Neuronal stem cell (in vitro differentiated cells): ENCODE measurements around the gene SMCHD1.
"Not testable (repeated sequence)": the region's sequence is repeated elsewhere in the genome, so short reads cannot be mapped to it uniquely, and the experiment has no call there.

Experiments
- DNase-seq: peaks from one replicate; pipeline ENCODE4 v3.0.0-alpha.2; 2013; ENCODE audit warnings: low spot score
- H2AFZ ChIP-seq: one replicate; pipeline ENCODE4 v1.6.1; 2013; ENCODE audit warnings: mild to moderate bottlenecking, low read length, inconsistent platforms
- H2AK5ac ChIP-seq: 2 replicates; pipeline ENCODE4 v1.6.1; 2013; ENCODE audit warnings: low read depth, mild to moderate bottlenecking, inconsistent platforms, low read length, moderate library complexity, mixed read lengths
- H2BK120ac ChIP-seq: 2 replicates; pipeline ENCODE4 v1.6.1; 2013; ENCODE audit warnings: low read depth, mild to moderate bottlenecking, inconsistent platforms, low read length, moderate library complexity, mixed read lengths
- H2BK12ac ChIP-seq: one replicate; pipeline ENCODE4 v1.6.1; 2013; ENCODE audit warnings: low read length, inconsistent platforms
- H2BK15ac ChIP-seq: 2 replicates; pipeline ENCODE4 v1.6.1; 2013; ENCODE audit warnings: mild to moderate bottlenecking, low read length, inconsistent platforms, mixed read lengths
- H2BK5ac ChIP-seq: one replicate; pipeline ENCODE4 v1.6.1; 2013; ENCODE audit warnings: inconsistent platforms, mild to moderate bottlenecking, low read length, moderate library complexity
- H3K14ac ChIP-seq: one replicate; pipeline ENCODE4 v1.6.1; 2013; ENCODE audit warnings: low read length, inconsistent platforms
- H3K18ac ChIP-seq: 2 replicates; pipeline ENCODE4 v1.6.1; 2013; ENCODE audit warnings: low read length, inconsistent platforms
- H3K23ac ChIP-seq: 2 replicates; pipeline ENCODE4 v1.6.1; 2013; ENCODE audit warnings: low read depth, mild to moderate bottlenecking, mixed read lengths, low read length, inconsistent platforms; ENCODE audit not compliant: poor library complexity
- H3K27ac ChIP-seq: replicated peaks from 3 replicates; pipeline ENCODE4 v1.5.1; 2013; ENCODE audit warnings: low read length, inconsistent platforms
- H3K27me3 ChIP-seq, 3 experiments: 2 replicates each; pipeline ENCODE4 v1.6.1; 2013; ENCODE audit warnings: low read length in 3 of 3, mild to moderate bottlenecking in 2 of 3, inconsistent platforms in 1 of 3, low read depth in 1 of 3, mixed read lengths in 1 of 3, moderate library complexity in 1 of 3; ENCODE audit not compliant: control insufficient read depth in 3 of 3, insufficient read depth in 3 of 3
- H3K36me3 ChIP-seq, 2 donors: replicated peaks in 1 of 2; 2 replicates each; pipeline ENCODE4 v1.6.1; 2013; ENCODE audit warnings: low read length in 2 of 2; ENCODE audit not compliant: control insufficient read depth in 2 of 2, insufficient read depth in 2 of 2
- H3K4ac ChIP-seq: 2 replicates; pipeline ENCODE4 v1.6.1; 2013; ENCODE audit warnings: inconsistent platforms, mild to moderate bottlenecking, low read length, moderate library complexity
- H3K4me1 ChIP-seq, 2 donors: 1 replicate in 1 of 2; 2 replicates in 1 of 2; pipeline ENCODE4 v1.6.1; 2013; ENCODE audit warnings: low read length in 2 of 2, low read depth in 1 of 2; ENCODE audit not compliant: control insufficient read depth in 2 of 2, insufficient read depth in 1 of 2
- H3K4me2 ChIP-seq: one replicate; pipeline ENCODE4 v1.6.1; 2013; ENCODE audit warnings: mild to moderate bottlenecking, low read length, inconsistent platforms; ENCODE audit not compliant: insufficient read depth, poor library complexity, severe bottlenecking
- H3K4me3 ChIP-seq, 2 donors: 2 replicates each; pipeline ENCODE4 v1.5.1; 2013; ENCODE audit warnings: low read length in 2 of 2, mild to moderate bottlenecking in 2 of 2, inconsistent platforms in 1 of 2, moderate library complexity in 1 of 2
- H3K79me1 ChIP-seq: one replicate; pipeline ENCODE4 v1.6.1; 2013; ENCODE audit warnings: low read depth, mild to moderate bottlenecking, inconsistent platforms, low read length, moderate library complexity
- H3K9ac ChIP-seq: one replicate; pipeline ENCODE4 v1.6.1; 2013; ENCODE audit warnings: mild to moderate bottlenecking, low read depth, low read length, inconsistent platforms; ENCODE audit not compliant: poor library complexity
- H3K9me3 ChIP-seq, 2 donors: replicated peaks in 1 of 2; 2 replicates each; pipeline versions ENCODE3 to v1.6.1; 2013; ENCODE audit warnings: low read length in 2 of 2, mild to moderate bottlenecking in 2 of 2, inconsistent platforms in 1 of 2, low read depth in 1 of 2, mixed read lengths in 1 of 2, moderate library complexity in 1 of 2; ENCODE audit not compliant: control insufficient read depth in 2 of 2, insufficient read depth in 1 of 2
- H4K8ac ChIP-seq: one replicate; pipeline ENCODE4 v1.6.1; 2013; ENCODE audit warnings: low read depth, mild to moderate bottlenecking, inconsistent platforms, low read length, moderate library complexity
- H4K91ac ChIP-seq: one replicate; pipeline ENCODE4 v1.6.1; 2013; ENCODE audit warnings: low read length, low read depth, mild to moderate bottlenecking, inconsistent platforms; ENCODE audit not compliant: poor library complexity
- WGBS, 2 donors: extraction: QIAGEN DNeasy Blood & Tissue Kit; methylation state at CpG; one replicate each; pipeline ENCODE4 v1.1.7; 2013; ENCODE audit warnings: missing lambda C conversion rate in 2 of 2, mixed read lengths in 1 of 2; ENCODE audit not compliant: insufficient read length in 2 of 2, insufficient replicate concordance in 1 of 2; ENCODE audit errors: extremely low coverage in 2 of 2; 5-methylcytosine and 5-hydroxymethylcytosine counted together

The SMCHD1 gene

DNA sequence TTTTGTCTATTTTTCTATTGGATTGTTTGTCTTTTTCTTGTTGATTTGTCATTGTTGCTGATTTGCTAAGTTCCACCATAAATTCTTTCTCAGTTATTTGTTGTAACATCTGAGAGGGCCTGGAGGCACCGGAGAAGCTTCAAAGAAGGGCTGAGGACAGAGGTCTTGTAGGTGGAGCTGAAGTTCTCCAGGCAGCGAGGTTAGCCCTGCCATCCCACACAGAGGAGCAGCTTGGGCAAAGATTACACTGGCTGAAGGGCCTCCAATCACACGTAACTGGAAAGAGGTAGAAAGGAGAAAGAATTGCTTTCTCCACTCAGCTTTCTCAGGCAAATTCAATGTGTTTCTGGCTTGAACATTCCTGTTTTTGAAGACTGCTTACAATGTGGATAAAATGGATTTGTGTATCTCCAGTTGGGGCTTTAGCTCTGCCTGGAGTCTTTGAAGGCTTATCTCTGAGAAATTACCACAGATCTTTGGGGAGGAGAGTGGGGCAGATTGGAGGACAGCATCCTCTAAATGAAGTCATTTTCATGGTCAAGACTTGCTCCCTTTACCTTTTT, 170.2 kb downstream of the SMCHD1 start:
- WGBS, 2 donors: no CpG with 5 or more reads among the region's 3 CpGs
- no peak overlapping the region for H2AK5ac ChIP-seq
- no peak overlapping the region for H2BK120ac ChIP-seq
- no peak overlapping the region for H3K14ac ChIP-seq
- H3K9me3 ChIP-seq: no peaks in the 10 kb centered on the region
- no peak overlapping the region for H3K4ac ChIP-seq
- no peaks in the 10 kb centered on the region for H3K4me1 ChIP-seq
- DNase-seq: no peak
- H3K4me2 ChIP-seq: no peak overlapping the region
- H3K27ac ChIP-seq: no peak overlapping the region
- no peak overlapping the region for H3K9ac ChIP-seq
- H3K36me3 ChIP-seq: no peaks in the 10 kb centered on the region
- H2BK15ac ChIP-seq: no peak overlapping the region
- H2AFZ ChIP-seq: no peak overlapping the region
- no peak overlapping the region for H4K91ac ChIP-seq
- no peak overlapping the region for H4K8ac ChIP-seq
- no peaks in the 10 kb centered on the region for H3K79me1 ChIP-seq
- H2BK5ac ChIP-seq: no peak overlapping the region
- H3K4me3 ChIP-seq: no peak overlapping the region
- no peak overlapping the region for H2BK12ac ChIP-seq
- no peak overlapping the region for H3K18ac ChIP-seq
- no peak overlapping the region for H3K23ac ChIP-seq
- peaks cover 0 to 7% (median 0%) of the 10 kb centered on the region in 3 experiments for H3K27me3 ChIP-seq

DNA sequence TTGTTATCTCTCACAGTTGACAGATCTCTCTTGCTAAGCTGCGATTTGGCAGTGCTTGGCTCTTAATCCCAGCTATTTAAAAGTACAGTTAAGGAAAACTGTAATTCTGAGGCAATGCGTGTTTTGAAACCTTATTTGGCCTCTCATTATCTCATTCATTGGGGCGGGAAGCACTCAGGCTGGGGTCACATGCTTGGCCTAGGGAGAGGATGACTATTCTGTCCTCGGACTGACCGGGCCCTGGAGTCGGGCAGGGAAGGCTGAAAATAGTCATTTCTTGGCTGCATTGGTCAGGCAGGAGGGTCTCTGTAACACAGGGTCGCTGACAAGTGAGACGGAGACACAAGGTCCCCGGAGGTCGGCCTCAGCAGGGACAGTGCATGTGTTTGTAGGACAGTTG, 171.1 kb downstream of the SMCHD1 start:
- H3K27me3 ChIP-seq: peaks cover 0 to 7% (median 0%) of the 10 kb centered on the region in 3 experiments
- no peak overlapping the region for H3K23ac ChIP-seq
- no peak overlapping the region for H3K27ac ChIP-seq
- H2BK15ac ChIP-seq: no peak overlapping the region
- no peak overlapping the region for H2BK5ac ChIP-seq
- no peak overlapping the region for H3K4me2 ChIP-seq
- H3K14ac ChIP-seq: no peak overlapping the region
- no peak overlapping the region for H4K8ac ChIP-seq
- no peaks in the 10 kb centered on the region for H3K36me3 ChIP-seq
- H3K9ac ChIP-seq: no peak overlapping the region
- H3K4me3 ChIP-seq: no peak overlapping the region
- H2AK5ac ChIP-seq: no peak overlapping the region
- H2AFZ ChIP-seq: peak overlapping the region; percentile 62
- H2BK120ac ChIP-seq: no peak overlapping the region
- H3K79me1 ChIP-seq: no peaks in the 10 kb centered on the region
- H3K18ac ChIP-seq: no peak overlapping the region
- no peaks in the 10 kb centered on the region for H3K9me3 ChIP-seq
- no CpG with 5 or more reads among the region's 10 CpGs for WGBS, 2 donors
- no peak overlapping the region for H3K4ac ChIP-seq
- no peak for DNase-seq
- H4K91ac ChIP-seq: no peak overlapping the region
- no peak overlapping the region for H2BK12ac ChIP-seq
- no peaks in the 10 kb centered on the region for H3K4me1 ChIP-seq

DNA sequence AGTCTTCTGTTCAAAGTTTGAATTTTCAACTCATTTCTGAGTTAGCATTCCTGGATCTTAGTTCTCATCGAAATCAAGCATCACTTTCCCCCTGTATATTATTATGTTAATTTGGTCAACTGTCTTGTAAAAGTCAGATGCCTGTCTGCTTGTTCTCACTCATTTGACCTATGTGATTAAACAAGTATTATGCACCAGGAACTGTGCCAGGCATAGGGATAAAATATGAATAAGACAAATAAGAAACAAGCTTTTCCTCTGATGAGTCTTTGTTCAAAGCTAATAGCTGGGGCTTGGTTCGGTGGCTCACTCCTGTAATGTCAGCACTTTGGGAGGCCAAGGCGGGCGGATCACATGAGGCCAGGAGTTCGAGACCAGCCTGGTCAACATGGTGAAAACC, 171.5 kb downstream of the SMCHD1 start:
- no peaks in the 10 kb centered on the region for H3K36me3 ChIP-seq
- WGBS, 2 donors: no CpG with 5 or more reads among the region's 5 CpGs

DNA sequence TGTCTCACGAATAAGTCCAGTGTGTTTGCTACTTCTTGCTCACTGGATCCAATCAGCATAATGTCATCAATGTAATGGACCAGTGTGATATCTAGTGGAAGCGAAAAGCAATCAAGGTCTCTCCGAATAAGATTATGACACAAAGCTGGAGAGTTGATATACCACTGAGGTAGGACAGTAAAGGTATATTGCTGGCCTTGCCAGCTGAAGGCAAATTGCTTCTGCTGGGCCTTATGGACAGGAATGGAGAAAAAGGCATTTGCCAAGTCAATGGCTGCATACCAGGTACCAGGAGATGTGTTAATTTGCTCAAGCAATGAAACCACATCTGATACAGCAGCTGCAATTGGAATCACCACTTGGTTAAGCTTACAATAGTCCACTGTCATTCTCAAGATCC, 180.6 kb downstream of the SMCHD1 start:
- not testable (repeated sequence) for H3K4me2 ChIP-seq, H2AFZ ChIP-seq, H3K27me3 ChIP-seq, H3K9ac ChIP-seq, H2BK12ac ChIP-seq, H3K9me3 ChIP-seq, H3K23ac ChIP-seq, H2BK5ac ChIP-seq, H2BK15ac ChIP-seq, H3K4me3 ChIP-seq, H3K18ac ChIP-seq, H3K4ac ChIP-seq, H4K8ac ChIP-seq, H3K79me1 ChIP-seq, H2AK5ac ChIP-seq, H3K36me3 ChIP-seq, H4K91ac ChIP-seq, H3K4me1 ChIP-seq, DNase-seq, H3K14ac ChIP-seq, H2BK120ac ChIP-seq, H3K27ac ChIP-seq
- no CpG with 5 or more reads among the region's 3 CpGs for WGBS, 2 donors

More for the DNA sequence above, 171.5 kb downstream of the SMCHD1 start:
- Histone ChIP-seq H3K4ac (no peak overlapping the region), H2BK12ac (no peak overlapping the region), H3K27ac (no peak overlapping the region), H2AFZ (peak overlapping the region; percentile 62), H3K79me1 (no peaks in the 10 kb centered on the region), H3K14ac (no peak overlapping the region), H3K4me1 (no peaks in the 10 kb centered on the region), H3K27me3 (peaks cover 0 to 7% (median 0%) of the 10 kb centered on the region in 3 experiments), H2AK5ac (no peak overlapping the region), H2BK5ac (no peak overlapping the region), H3K9me3 (no peaks in the 10 kb centered on the region), H3K4me3 (no peak overlapping the region), H2BK120ac (no peak overlapping the region), H3K23ac (no peak overlapping the region), H2BK15ac (no peak overlapping the region), H4K91ac (no peak overlapping the region), H3K18ac (no peak overlapping the region), H3K4me2 (no peak overlapping the region), H3K9ac (no peak overlapping the region), H4K8ac (no peak overlapping the region)
- no peak for DNase-seq
